Head of caudate nucleus (tissue), 42 donors: ENCODE data around the gene GUCY1A1.

ENCODE experiments used
- DNase-seq, 42 donors: peaks; one replicate each; pipeline versions ENCODE4 v3.0.0 to v3.0.0-alpha.2; 2020 to 2021; ENCODE audit warnings: mixed read lengths in 7 of 42
- intact Hi-C: fragments of 100-400 bp; cut with DNase I; formaldehyde crosslinking; loops from one replicate; pipeline ENCODE4 v1.15.0; 2022

The GUCY1A1 gene

DNA sequence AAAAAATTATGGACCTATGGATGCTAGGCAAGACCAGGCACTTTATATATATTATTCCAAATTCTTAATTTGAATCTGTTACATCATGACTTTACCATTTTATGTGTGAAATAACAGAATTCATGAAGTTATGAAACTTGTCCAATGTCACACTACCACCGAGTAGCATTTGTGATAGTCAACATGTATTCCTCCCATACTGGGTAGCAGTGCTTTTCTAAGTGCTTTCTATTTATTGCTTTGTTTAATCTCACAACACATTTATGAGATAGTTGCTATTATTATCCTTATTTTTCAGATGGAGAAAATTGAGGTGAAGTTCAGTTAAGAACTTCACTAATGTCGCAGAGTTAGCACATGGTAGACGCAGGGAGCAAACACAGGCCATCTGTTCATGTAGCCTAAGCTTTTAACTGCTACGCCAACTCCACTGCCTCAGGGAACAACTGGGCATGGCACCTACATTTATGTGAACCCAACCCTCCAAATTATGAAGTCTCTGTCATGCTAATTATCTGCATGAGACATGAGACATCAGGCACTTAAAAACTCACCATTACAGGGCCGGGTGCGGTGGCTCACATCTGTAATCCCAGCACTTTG, 20.8 kb downstream of the GUCY1A1 start:
- intact Hi-C loops, result no loop called here

DNA sequence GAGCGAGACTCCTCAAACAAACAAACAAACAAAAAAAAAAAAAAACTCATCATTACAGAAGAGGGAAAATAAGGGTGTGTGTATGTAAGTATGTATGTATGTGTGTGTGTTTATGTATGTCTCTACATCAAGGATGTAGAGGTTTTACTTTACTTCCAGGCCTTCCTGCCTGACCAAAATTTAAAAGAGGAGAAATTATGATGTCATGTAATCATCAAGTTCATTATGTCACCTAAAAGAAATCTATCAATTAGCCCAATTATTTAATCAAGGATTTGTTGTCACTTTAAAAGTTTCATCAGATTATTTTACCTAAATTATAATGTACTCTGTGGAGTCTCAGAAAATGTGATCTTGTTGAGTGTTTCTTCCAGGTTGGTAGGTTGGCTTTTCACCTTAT, 21.6 kb downstream of the GUCY1A1 start:
- intact Hi-C loops, result no loop called here

More for the DNA sequence above, 20.8 kb downstream of the GUCY1A1 start:
- DNase-seq, result no peak

DNA sequence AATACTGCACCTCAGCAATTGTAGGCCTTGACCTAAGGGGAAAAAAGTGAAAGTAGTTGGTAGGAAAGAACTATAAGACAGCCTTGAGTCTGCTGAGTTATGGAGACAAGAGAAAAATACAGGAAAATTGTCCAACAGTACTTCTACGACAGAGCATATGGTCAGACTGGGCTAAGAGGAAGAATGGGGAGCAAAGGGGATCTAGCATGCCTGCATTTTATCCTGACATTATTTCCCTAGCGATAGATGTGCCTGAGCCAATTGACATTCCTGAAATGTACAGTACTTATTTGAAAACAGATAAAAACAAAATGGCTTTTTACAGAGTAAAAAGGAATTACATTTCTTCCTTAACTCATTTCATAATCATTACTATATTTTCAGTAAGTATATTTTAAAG, 22.2 kb downstream of the GUCY1A1 start:
- DNase-seq, result no peak
- intact Hi-C loops, result no loop called here

More for the DNA sequence above, 21.6 kb downstream of the GUCY1A1 start:
- no peak for DNase-seq

DNA sequence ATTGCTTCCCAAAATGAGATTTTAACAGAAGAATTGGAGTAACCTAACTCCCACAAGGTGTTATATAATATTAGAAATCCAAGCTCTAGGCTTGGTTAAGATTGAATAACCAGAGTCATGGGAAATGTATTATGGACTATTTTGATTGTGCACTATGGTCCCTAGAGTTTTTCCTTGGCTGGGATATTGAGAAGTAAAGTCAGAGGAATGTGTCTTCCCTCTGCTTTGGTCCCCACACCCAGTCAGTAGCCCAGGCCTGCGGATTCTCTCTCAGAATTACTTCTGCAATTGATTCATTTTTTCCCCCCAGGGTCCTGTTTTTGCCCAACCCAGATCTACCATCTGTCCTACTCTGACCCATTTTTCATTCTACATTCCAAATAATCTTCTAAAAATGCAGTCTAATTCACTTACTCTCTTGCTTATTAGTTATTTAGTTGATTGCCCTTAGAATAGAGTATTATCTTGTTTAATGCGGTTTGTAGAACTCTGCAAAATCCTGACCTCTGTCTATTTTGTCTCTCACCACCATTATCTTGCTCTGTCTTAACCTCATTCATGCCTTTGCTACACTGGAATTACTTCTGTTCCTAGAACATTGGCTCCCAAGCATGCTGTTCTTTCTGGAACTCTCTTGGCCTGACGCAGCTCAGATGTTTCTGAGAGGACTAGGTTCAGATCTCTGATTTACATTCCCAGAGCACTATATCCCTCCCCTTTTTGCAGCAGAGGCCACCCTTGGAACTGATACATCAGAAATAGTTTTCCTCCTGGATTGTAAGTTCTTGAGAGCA, 23.6 kb downstream of the GUCY1A1 start:
- intact Hi-C loops, result no loop called here
- DNase-seq, result no peak

DNA sequence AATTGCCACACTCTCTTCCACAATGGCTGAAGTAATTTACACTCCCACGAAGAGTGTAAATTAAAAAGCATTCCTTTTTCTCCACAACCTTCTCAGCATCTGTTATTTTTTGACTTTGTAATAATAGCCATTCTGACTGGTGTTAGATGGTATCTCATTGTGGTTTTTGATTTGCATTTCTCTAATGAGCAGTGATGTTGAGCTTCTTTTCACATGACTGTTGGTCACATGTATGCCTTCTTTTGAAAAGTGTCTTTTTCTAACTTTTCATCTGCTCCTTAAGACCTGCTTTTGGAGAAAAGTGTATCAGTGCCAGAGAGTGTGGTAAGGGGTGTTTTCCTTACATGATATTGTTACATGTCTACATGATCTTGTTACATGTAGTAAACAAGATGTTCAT, 25.7 kb downstream of the GUCY1A1 start:
- DNase-seq, result no peak
- intact Hi-C loops, result no loop called here

DNA sequence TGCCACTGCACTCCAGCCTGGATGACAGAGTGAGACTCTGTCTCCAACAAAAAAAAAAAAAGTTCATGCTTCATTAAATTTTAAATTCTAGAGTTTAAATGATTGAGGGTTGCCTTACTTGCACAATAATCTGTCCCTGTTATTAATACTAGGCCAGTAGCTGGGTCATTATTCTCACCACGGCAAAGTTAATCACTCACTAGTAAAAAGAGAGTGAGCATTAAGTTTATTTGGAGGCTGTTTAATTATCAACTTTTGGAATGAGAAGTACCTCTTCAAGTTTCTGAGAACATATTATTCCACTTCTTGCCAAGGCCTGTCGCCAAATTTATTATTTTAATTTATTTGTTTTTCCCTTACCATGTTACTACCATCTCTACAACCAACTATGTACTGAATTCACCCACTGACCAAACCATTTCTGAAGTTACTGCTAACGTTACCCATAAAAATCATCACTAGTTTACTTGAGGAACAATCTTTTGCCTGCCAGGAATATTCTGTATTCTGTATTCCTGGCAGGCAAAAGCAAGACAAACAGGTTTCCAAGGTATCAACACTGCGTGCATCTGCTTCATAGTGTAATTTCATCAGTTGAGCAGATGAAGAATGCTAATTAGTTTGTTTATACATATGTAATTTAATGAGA, 26.5 kb downstream of the GUCY1A1 start:
- intact Hi-C loops, result no loop called here
- DNase-seq, result no peak

DNA sequence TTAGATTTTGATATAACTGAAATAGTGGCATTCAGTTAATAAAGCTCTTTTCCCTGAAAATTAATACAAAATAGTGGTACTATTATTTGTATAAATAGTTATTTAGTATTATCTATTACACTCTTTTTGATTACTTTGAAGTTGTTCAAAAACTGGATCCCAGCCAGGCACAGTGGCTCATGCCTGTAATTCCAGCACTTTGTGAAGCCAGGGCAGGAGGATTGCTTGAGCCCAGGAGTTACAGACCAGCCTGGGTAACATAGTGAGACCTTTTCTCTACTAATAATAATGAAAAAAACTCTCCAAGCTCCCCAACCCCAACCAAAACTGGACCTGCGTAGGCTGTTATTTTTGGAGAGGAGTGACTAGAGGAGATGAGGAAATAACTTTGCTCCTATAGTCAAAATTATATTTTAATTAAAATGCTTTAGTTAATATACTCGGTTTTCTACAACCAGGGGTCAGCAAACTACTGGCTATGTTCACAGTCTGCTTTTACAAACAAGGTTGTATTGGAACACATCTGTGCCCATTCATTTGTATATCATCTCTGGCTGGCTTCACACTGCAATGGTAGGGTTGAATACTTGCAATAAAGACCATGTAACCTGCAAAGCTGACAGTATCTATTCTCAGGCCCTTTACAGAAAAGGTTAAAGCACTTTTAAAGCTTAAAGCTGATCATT, 27.6 kb downstream of the GUCY1A1 start:
- intact Hi-C loops, result no loop called here
- no peak for DNase-seq

DNA sequence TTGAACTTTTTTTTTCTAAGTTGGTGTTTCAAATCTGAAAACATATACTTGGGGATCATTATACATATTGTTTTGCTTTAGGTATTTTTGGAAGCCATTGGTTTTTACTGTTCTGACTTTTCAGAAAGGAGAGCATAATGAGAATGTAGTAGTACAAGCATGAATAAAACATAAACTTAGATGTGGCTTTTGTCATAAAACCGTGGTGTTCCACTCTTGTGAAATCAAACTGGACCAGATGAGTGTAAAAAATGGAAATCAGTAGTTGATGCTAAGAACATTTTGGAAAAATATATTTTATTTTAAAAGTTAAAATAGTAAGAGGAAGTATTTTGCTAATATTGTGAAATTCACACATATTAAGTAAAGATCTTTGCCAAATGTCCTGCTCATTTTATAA, 29.6 kb downstream of the GUCY1A1 start:
- intact Hi-C loops, result no loop called here
- DNase-seq, result no peak

DNA sequence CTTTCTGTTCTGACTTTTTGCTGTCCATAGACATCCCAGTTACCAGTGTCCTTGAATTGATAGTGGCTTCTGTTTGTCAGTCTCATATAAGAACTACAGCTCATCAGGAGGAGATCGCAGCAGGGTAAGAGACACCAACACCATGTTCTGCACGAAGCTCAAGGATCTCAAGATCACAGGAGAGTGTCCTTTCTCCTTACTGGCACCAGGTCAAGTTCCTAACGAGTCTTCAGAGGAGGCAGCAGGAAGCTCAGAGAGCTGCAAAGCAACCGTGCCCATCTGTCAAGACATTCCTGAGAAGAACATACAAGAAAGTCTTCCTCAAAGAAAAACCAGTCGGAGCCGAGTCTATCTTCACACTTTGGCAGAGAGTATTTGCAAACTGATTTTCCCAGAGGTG, 30.1 kb downstream of the GUCY1A1 start:
- intact Hi-C loops, result no loop called here
- no peak for DNase-seq

DNA sequence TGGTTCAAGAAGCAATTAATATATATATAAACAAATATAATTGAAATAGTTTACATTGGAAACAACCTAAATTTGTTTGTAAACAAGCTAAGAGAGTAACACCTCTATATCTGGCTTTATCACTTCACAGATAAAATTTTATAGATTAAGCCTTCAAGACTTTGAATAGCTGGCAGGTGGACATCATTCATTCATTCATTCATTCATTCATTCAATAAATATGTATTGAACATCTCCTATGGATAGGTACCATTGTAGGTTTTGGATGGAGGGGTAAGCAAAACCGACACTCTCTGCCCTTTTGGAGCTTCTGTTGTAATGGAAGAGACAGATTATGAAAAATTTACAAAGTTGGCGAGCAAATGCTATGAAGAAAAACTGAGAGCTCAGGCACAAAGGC, 35.2 kb downstream of the GUCY1A1 start:
- DNase-seq, result no peak
- intact Hi-C loops, result no loop called here

DNA sequence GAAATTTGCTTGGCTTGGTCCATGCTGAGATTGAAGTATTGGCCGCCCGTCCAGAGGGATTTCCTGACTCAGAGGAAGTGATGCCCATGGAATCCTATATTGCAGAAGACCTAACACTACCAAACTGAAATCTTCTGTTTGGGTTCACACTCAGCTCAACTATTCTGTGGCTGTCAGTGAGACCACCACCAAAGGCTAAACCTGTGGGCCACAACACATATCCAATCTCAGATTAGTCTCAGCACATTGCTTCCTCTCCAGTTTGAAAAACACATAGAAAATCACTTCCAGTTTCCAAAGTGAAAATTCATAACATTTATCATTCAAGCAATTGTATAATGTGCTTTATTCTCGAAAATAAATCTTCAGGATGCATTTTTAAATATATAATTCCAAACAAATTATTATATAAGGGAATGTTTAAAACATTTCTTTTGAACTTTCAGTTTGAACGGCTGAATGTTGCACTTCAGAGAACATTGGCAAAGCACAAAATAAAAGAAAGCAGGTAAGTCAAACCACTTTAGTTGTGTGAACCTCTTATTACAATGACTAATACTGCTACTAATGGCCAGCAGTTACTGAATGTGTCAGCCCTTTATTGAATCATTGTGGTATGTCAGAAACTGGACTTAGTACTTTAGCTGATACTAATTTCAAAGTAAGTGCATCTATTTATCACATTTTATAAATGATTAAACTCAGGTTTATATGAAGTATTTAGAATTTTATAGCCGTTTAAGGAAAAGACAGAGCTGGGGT, 37.0 kb downstream of the GUCY1A1 start:
- intact Hi-C loops, result no loop called here

DNA sequence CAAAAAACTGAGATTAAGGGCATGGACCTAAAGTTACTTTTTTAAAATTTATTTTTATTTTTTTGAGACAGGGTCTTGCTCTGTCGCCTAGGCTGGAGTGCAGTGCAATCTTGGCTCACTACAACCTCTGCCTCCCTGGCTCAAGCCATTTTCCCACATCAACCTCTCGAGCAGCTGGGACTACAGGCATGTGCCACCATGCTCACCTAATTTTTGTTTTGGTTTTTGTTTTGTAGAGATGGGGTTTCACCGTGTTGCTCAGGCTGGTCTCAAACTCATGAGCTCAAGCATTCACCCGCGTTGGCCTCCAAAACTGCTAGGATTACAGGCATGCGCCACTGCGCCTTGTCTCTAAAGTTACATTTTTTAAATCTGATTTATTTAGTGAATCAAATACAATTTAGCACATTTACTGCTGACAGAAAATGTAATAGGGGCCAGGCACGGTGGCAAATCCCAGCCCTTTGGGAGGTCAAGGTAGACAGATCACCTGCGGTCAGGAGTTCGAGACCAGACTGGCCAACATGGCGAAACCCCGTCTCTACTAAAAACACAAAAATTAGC, 38.3 kb downstream of the GUCY1A1 start:
- DNase-seq, result no peak
- intact Hi-C loops, result no loop called here

More for the DNA sequence above, 37.0 kb downstream of the GUCY1A1 start:
- DNase-seq, result no peak

DNA sequence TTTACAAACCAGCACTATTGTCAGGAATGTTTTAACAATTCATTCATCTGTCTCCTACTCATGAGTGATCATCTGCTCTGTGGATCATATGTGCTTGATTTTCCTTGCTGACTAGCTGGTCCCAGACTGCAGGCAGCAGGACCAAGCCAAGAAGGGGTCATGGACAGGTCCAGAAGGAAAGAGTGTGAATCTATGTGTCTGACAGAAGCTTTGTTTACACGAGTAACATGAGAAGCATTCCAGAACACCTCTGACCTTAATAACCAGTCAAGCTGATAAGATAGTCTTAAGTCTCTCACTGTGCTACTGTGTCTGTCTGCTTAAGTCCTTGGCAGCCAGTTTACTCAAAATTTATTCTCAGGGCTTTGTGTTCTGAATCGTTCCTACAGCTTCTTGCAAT, 39.0 kb downstream of the GUCY1A1 start:
- intact Hi-C loops, result no loop called here

DNA sequence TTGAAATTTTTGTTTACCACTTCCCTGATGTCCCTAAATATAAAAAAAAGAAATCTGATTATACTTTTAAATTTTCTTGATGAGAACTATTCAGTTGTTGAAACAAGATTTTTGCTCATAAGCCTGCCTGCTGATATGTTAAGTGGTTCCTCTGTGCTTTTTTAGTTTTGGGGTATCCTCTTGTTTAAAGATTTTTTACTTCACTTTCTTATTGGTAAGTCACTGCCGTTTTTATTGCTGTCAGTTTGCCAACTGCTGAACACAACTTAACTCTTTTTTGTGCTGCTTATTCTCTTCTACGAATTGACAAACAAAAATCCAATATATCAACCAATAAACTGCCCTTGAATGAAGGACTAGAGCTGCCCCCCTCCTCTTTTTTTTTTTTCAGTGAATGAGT, 39.5 kb downstream of the GUCY1A1 start:
- intact Hi-C loops, result no loop called here
- DNase-seq, result no peak

More for the DNA sequence above, 39.0 kb downstream of the GUCY1A1 start:
- DNase-seq, result no peak

DNA sequence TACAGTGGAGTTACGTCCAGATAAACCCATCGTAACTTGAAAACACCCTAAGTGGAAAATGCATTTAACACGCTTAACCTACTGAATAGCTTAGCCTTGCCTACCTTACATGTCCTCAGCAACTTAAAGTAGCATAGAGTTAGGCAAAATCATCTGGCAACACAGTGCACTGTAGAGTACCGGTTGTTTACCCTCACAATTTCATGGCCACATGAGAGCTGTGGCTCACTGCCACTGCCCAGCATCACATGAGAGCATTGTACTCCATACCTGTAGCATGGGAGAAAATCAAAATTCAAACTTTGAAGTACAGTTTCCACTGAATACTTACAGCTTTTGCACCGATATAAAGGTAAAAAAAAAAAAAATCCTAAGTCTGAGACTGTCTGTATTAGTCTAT, 40.6 kb downstream of the GUCY1A1 start:
- intact Hi-C loops, result no loop called here
- DNase-seq, result no peak

DNA sequence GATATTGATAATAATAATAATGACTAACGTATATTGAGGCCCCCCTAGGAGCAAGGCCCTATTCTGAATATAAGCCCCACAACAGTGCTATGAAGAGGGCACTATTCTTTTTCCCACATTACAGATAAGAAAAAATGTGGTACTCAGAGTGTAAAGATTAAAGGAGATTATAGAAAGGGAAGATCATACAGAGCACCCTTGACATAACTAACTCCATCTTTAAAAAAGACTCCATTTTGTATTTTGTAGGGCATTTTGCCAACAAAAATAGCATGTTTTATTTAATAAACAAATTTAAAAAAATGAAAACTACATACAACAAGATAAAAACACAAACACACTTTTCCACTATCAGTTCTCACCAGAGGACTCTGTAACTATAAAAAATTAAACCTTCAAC, 42.1 kb downstream of the GUCY1A1 start:
- intact Hi-C loops, result no loop called here
- no peak for DNase-seq

DNA sequence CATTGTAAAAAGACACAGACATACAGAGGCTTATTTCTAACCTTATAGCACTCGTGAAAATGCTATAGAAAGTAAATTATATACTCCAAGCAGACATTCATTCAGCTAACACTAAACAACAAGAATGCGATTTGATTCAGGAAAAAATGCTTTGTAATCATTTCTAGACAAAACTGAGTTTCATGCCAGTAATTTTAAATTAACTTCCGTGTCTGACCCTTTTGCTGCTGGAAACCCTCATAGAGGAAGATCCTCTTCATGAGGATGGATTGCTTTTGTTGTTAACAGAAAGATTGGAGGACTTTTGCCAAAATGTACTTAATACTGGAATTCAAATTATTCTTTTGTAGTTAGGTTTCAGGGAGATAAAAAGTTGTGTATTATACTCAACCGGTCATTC, 43.3 kb downstream of the GUCY1A1 start:
- DNase-seq, result no peak

DNA sequence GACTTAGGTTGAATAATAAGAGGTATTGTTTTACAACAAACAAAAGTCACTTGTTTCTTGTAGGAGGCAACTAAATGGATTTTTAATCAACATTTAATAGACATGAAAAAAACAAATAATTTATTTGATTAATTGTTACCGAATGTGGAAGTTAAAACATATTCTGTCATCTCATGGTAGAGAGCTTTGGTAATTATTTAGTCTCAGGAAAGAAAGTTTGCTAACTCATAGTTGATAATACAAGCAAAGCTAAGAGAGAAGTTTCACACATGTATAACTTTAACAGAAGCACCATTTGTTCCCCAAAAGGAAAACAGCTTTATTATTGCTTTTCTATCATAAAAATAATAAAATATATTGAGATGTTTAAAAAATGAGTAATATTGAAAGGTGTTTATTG, 44.9 kb downstream of the GUCY1A1 start:
- intact Hi-C loops, result no loop called here

More for the DNA sequence above, 43.3 kb downstream of the GUCY1A1 start:
- intact Hi-C loops, result no loop called here

DNA sequence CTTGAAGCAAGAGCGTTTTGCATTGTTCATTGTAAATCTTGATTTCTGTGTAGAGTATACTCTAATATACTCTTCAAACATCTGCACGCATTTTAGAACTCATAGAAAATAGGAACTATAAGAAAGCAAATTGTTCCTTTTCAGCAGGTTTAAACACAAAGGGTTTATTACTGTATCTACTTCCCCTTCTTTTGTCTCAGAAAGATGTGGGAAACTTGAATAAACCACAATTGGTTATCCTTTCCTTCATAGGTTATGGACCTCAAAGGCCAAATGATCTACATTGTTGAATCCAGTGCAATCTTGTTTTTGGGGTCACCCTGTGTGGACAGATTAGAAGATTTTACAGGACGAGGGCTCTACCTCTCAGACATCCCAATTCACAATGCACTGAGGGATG, 46.2 kb downstream of the GUCY1A1 start:
- no peak for DNase-seq
- intact Hi-C loops, result no loop called here

More for the DNA sequence above, 44.9 kb downstream of the GUCY1A1 start:
- no peak for DNase-seq
